Upper lobe of left lung (tissue), 4 donors: ENCODE data around the gene TP53TG5.

Experiments used
- CTCF ChIP-seq, 6 experiments: fragments of 450-650 bp in 4 of 6; fragments of 200-600 bp in 2 of 6; sonication (generic) in 2 of 6; IDR thresholded peaks; one replicate each; pipeline ENCODE4 v1.5.1; 2016 to 2019; ENCODE audit warnings: antibody characterized with exemption in 6 of 6
- POLR2A ChIP-seq, 4 donors: fragments of 450-650 bp; IDR thresholded peaks; one replicate each; pipeline ENCODE4 v1.5.1; 2016 to 2017; ENCODE audit warnings: antibody characterized with exemption in 4 of 4, mild to moderate bottlenecking in 2 of 4

GRCh38 chr20:45355209-45356084 lies 22.7 kb downstream of the TP53TG5 start:
- TF ChIP-seq POLR2A (IDR thresholded peaks at IDR 0.05) (no peak), CTCF (IDR thresholded peaks at IDR 0.05) (no peak)
